HEK293T (cell line): ENCODE measurements around the gene PBXIP1.

ENCODE experiments used
- CTCF ChIA-PET: fragments of 350-600 bp; formaldehyde crosslinking; extraction: SDS; loops from one replicate; lab custom pipeline; 2021; ENCODE audit warnings: antibody characterized with exemption, inconsistent platforms; lab: Yijun Ruan, JAX
- POLR2A ChIA-PET: fragments of 350-600 bp; formaldehyde crosslinking; extraction: SDS; loops from one replicate; lab custom pipeline; 2020; ENCODE audit warnings: antibody characterized with exemption, inconsistent platforms; lab: Yijun Ruan, JAX
- DNase-seq: peaks from one replicate; pipeline ENCODE4 v3.0.0; 2012; ENCODE audit warnings: mixed read lengths; ENCODE audit errors: extremely low spot score
- BHLHE40 ChIP-seq: fragments of 450-650 bp; IDR thresholded peaks from 2 replicates; pipeline ENCODE4 v1.6.1; 2016; ENCODE audit warnings: mild to moderate bottlenecking, moderate library complexity, borderline replicate concordance
- CTBP1 ChIP-seq: fragments of 450-650 bp; IDR thresholded peaks from 2 replicates; pipeline ENCODE4 v1.6.1; 2016; ENCODE audit warnings: borderline replicate concordance
- ELF4 ChIP-seq: fragments of 450-650 bp; IDR thresholded peaks from 2 replicates; pipeline ENCODE4 v1.6.1; 2017; ENCODE audit warnings: antibody characterized with exemption
- FOXA1 ChIP-seq: fragments of 450-650 bp; IDR thresholded peaks from 2 replicates; pipeline ENCODE4 v1.6.1; 2016; ENCODE audit warnings: mild to moderate bottlenecking
- FOXK2 ChIP-seq: fragments of 450-650 bp; IDR thresholded peaks from 2 replicates; pipeline ENCODE4 v1.6.1; 2016; ENCODE audit warnings: mild to moderate bottlenecking
- FOXM1 ChIP-seq: fragments of 450-650 bp; IDR thresholded peaks from 2 replicates; pipeline ENCODE4 v1.6.1; 2017; ENCODE audit warnings: mild to moderate bottlenecking, borderline replicate concordance
- HDGF ChIP-seq: fragments of 450-650 bp; IDR thresholded peaks from 2 replicates; pipeline ENCODE4 v1.6.1; 2017; ENCODE audit warnings: antibody characterized with exemption, borderline replicate concordance
- L3MBTL2 ChIP-seq: fragments of 450-650 bp; conservative IDR thresholded peaks from 2 replicates; pipeline ENCODE4 v1.6.1; 2016; ENCODE audit warnings: mild to moderate bottlenecking
- LEF1 ChIP-seq: fragments of 450-650 bp; IDR thresholded peaks from 2 replicates; pipeline ENCODE4 v1.6.1; 2017; ENCODE audit warnings: mild to moderate bottlenecking, borderline replicate concordance
- NFRKB ChIP-seq: fragments of 450-650 bp; IDR thresholded peaks from 2 replicates; pipeline ENCODE4 v1.6.1; 2016; ENCODE audit warnings: mild to moderate bottlenecking, moderate library complexity
- SP1 ChIP-seq: fragments of 450-650 bp; IDR thresholded peaks from 2 replicates; pipeline ENCODE4 v1.6.1; 2017
- SUZ12 ChIP-seq: fragments of 450-650 bp; IDR thresholded peaks from 2 replicates; pipeline ENCODE4 v1.6.1; 2016; ENCODE audit warnings: mild to moderate bottlenecking
- TARDBP ChIP-seq: fragments of 450-650 bp; IDR thresholded peaks from 2 replicates; pipeline ENCODE4 v1.6.1; 2016
- TF ChIP-seq, protein P1 (sequence below): fragments of 450-650 bp; IDR thresholded peaks from 2 replicates; pipeline ENCODE4 v1.6.1; 2016

PBXIP1 gene

DNA sequence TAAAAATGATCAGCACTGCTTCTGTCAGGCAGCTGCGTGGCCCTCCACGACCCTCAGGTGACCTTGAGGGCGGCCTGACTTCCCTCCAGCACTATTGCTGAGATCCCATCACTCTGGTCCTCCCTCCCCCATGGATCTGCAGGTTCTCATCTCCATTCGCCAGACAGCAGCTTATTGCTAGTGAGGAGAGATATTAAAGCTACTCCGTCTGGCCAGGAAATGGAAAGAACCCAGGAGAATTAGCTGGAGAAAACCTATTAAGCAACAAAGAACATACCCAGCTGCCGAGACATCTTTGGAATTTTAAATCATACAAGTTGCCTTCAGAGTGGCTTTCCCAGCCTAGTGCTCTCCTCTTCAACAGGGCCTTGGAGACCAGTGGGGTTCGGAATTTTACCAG, 60.1 kb downstream of the PBXIP1 start:
- POLR2A ChIA-PET: no interaction called here
- CTCF ChIA-PET: no interaction called here
- DNase-seq: no peak
- TF ChIP-seq, protein P1, sequence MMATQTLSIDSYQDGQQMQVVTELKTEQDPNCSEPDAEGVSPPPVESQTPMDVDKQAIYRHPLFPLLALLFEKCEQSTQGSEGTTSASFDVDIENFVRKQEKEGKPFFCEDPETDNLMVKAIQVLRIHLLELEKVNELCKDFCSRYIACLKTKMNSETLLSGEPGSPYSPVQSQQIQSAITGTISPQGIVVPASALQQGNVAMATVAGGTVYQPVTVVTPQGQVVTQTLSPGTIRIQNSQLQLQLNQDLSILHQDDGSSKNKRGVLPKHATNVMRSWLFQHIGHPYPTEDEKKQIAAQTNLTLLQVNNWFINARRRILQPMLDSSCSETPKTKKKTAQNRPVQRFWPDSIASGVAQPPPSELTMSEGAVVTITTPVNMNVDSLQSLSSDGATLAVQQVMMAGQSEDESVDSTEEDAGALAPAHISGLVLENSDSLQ: no peak
- TF ChIP-seq FOXK2 (no peak), SP1 (no peak), SUZ12 (no peak), L3MBTL2 (no peak), CTBP1 (no peak), NFRKB (no peak), FOXM1 (no peak), HDGF (no peak), BHLHE40 (no peak), ELF4 (no peak), LEF1 (no peak), TARDBP (no peak), FOXA1 (no peak)
